Measurements from ENCODE around the gene PAM. TPM values are rescaled to one million over a fixed set of nuclear protein-coding genes. Genes with fewer than 3 reads are reported as not detected.

The PAM gene
- total and polyA plus RNA-seq, 5 donors, result 3,384 to 4,784 (median 4,213) TPM

DNA sequence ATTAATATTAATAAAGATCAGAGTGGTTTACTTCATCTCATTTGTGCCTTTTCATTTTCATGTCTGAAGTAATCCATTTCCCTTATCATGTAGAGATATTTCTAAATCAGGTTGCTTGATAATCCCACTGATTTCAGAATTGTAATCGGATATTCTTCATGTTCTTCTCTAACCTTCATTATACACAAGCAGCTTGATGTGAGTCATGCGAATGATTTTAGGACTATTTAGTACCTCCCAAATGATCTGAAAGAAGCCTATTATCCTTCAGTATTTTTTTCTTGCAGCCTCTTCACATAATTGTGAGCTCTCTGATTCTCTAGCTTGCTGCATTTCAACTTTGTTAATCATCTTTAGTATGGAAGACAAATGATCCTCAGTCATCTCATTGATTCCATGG, 182.8 kb downstream of the PAM start:
- DNase-seq (no peak), ATAC-seq (no peak)
- no peak overlapping the region for H3K27ac ChIP-seq (ENCODE audit: low read length)

DNA sequence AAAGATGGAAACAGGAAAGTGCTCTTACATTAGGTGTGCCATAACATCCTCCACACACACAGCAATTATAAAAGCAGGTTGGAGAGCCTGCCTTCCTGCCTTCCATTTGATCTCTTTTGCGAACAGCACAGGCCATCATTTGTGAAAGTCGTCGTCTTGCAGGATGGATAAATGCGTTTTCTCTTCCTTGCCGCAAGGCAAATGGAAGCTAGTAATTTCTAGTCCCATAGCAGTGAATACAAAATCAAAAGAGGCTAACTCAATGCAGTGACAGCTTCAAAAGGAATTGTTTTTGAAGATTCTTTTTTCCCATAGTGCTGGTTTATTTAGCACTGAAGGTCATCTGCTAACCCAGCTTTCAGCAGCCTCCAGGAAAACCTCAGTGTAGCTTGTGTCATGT, 186.0 kb downstream of the PAM start:
- intact Hi-C loops (cut with DNase I), result no loop called here
- DNase-seq (no peak), ATAC-seq (no peak)
- Histone ChIP-seq H3K9me3 (ENCODE audit: control insufficient read depth, low read length) (no peaks in the 10 kb centered on the region), H3K27me3 (ENCODE audit: control insufficient read depth, insufficient read depth) (no peaks in the 10 kb centered on the region), H3K4me3 (ENCODE audit: low read length) (no peak overlapping the region), H3K27ac (ENCODE audit: low read length) (no peak overlapping the region), H3K4me1 (ENCODE audit: control insufficient read depth, insufficient read depth, low read length) (peaks cover 2% of the 10 kb centered on the region)
- WGBS, result 79% methylated on average over 5 of the region's 5 CpGs

More for the DNA sequence above, 182.8 kb downstream of the PAM start:
- Histone ChIP-seq H3K4me3 (ENCODE audit: low read length) (no peak overlapping the region), H3K27me3 (ENCODE audit: control insufficient read depth, insufficient read depth) (no peaks in the 10 kb centered on the region), H3K9me3 (ENCODE audit: control insufficient read depth, low read length) (no peaks in the 10 kb centered on the region), H3K4me1 (ENCODE audit: control insufficient read depth, insufficient read depth, low read length) (no peaks in the 10 kb centered on the region)
- intact Hi-C loops (cut with DNase I), result no loop called here
- 79% methylated on average over 2 of the region's 2 CpGs for WGBS

DNA sequence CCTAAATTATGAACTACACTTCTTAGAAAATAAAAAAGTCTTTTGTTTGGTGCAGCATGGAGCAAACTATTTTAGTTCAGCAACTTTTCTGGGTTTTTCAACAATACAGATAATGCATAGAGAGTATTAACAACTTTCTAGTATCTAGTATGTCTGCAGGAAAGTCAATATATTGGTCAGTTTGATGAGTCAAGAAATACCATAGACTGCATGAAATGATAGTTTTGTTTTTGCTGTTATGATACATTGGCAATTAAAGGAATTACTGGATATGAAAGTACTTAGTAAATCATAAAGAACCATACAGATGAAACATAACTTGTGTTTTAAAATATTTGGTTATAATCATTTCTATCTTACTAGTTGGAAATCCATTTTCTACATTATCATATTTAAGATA, 191.3 kb downstream of the PAM start:
- ATAC-seq (no peak), DNase-seq (no peak)
- Histone ChIP-seq H3K27ac (ENCODE audit: low read length) (no peak overlapping the region), H3K4me1 (ENCODE audit: control insufficient read depth, insufficient read depth, low read length) (peaks cover 2% of the 10 kb centered on the region), H3K27me3 (ENCODE audit: control insufficient read depth, insufficient read depth) (no peaks in the 10 kb centered on the region), H3K9me3 (ENCODE audit: control insufficient read depth, low read length) (no peaks in the 10 kb centered on the region), H3K4me3 (ENCODE audit: low read length) (no peak overlapping the region)
- intact Hi-C loops (cut with DNase I), result no loop called here

DNA sequence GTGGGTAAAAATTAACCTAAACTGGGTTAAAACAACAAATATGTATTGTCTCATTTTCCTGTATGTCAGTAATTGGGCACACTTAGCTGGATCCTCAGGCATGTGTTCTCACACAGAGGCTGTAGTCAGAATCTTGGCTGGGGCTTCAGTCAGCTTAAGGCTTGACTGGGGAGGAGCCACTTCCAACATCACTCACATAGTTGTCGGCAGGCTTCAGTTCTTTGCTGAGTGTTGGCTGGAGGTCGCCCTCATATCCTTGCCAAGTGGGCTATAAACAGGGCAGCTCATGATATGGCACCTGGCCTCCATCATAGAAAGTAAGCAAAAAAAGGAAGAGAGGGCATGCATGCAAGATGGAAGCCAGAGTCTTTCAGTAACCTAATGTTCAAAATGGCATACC, 191.9 kb downstream of the PAM start:
- intact Hi-C loops (cut with DNase I), result no loop called here
- H3K4me3 ChIP-seq (ENCODE audit: low read length), result no peak overlapping the region
- no peaks in the 10 kb centered on the region for H3K9me3 ChIP-seq (ENCODE audit: control insufficient read depth, low read length)
- DNase-seq (peak in 2 of 3 donors; percentile 43 to 48), ATAC-seq (peak; percentile 57 to 88)
- H3K27me3 ChIP-seq (ENCODE audit: control insufficient read depth, insufficient read depth), result no peaks in the 10 kb centered on the region
- 53% methylated on average over 2 of the region's 2 CpGs for WGBS
- peaks cover 2% of the 10 kb centered on the region for H3K4me1 ChIP-seq (ENCODE audit: control insufficient read depth, insufficient read depth, low read length)
- H3K27ac ChIP-seq (ENCODE audit: low read length), result no peak overlapping the region

DNA sequence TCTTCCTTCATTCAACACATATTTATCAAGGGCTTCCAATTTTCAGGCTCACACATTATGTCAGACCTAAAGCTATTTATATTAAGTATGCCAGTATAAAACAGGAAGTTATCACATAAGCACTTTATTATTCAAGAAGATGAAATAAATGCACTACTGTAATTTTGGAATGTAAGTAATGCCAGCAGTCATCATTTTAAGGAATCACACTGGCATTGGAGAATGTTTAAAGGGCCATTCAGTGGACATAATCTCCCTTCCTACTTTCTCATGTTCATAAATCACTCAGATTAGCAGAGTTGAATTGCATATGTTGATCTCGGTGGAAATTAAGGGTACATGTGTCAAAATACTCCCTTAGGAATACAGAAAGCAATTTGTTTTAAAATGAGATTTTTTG, 200.4 kb downstream of the PAM start:
- H3K4me3 ChIP-seq (ENCODE audit: low read length), result no peak overlapping the region
- H3K27ac ChIP-seq (ENCODE audit: low read length), result no peak overlapping the region
- H3K4me1 ChIP-seq (ENCODE audit: control insufficient read depth, insufficient read depth, low read length), result no peaks in the 10 kb centered on the region
- no peak for ATAC-seq
- H3K9me3 ChIP-seq (ENCODE audit: control insufficient read depth, low read length), result no peaks in the 10 kb centered on the region
- intact Hi-C loops (cut with DNase I), result no loop called here
- H3K27me3 ChIP-seq (ENCODE audit: control insufficient read depth, insufficient read depth), result no peaks in the 10 kb centered on the region
- WGBS, result 47% methylated on average over 1 of the region's 1 CpG
- no peak for DNase-seq

DNA sequence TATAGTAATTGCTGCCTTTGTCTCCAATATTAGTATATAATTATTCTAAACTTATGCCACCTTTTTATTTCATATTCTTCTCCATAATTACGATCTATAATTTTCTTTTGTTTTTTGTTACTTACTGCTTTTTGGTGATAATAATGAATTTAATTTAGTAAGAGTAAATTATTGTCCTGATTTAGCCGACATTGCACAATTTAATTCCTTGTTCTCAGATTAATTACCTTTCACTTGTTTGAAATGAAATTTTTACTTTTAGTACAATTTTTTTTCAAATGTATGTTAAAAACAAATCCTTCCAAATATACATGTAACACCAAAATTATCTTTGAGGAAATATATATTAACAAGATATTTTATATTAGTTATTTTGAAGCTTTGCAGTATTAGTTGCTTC, 201.5 kb downstream of the PAM start:
- Histone ChIP-seq H3K27me3 (ENCODE audit: control insufficient read depth, insufficient read depth) (no peaks in the 10 kb centered on the region), H3K4me3 (ENCODE audit: low read length) (no peak overlapping the region), H3K4me1 (ENCODE audit: control insufficient read depth, insufficient read depth, low read length) (no peaks in the 10 kb centered on the region), H3K9me3 (ENCODE audit: control insufficient read depth, low read length) (no peaks in the 10 kb centered on the region), H3K27ac (ENCODE audit: low read length) (no peak overlapping the region)
- DNase-seq, result no peak
- intact Hi-C loops (cut with DNase I), result no loop called here
- 97% methylated on average over 2 of the region's 2 CpGs for WGBS
- no peak for ATAC-seq

- Histone ChIP-seq H3K4me3 (ENCODE audit: low read length) (no peak overlapping the region), H3K27me3 (ENCODE audit: control insufficient read depth, insufficient read depth) (no peaks in the 10 kb centered on the region), H3K9me3 (ENCODE audit: control insufficient read depth, low read length) (no peaks in the 10 kb centered on the region), H3K27ac (ENCODE audit: low read length) (no peak overlapping the region), H3K4me1 (ENCODE audit: control insufficient read depth, insufficient read depth, low read length) (no peaks in the 10 kb centered on the region)
- 94% methylated on average over 3 of the region's 3 CpGs for WGBS
- intact Hi-C loops (cut with DNase I), result no loop called here
- peak; percentile 12 to 34 for ATAC-seq
- DNase-seq, result no peak
These were observed 202.0 kb downstream of the PAM start for GRCh38 chr5:102957141-102957540.

GRCh38 chr5:102958481-102959011, 203.4 kb downstream of the PAM start:
- 54% methylated on average over 1 of the region's 1 CpG for WGBS
- DNase-seq (no peak), ATAC-seq (peak in 1 of 2 donors; percentile 36)
- Histone ChIP-seq H3K4me3 (ENCODE audit: low read length) (no peak overlapping the region), H3K4me1 (ENCODE audit: control insufficient read depth, insufficient read depth, low read length) (no peaks in the 10 kb centered on the region), H3K27me3 (ENCODE audit: control insufficient read depth, insufficient read depth) (no peaks in the 10 kb centered on the region), H3K9me3 (ENCODE audit: control insufficient read depth, low read length) (no peaks in the 10 kb centered on the region), H3K27ac (ENCODE audit: low read length) (no peak overlapping the region)
- intact Hi-C loops (cut with DNase I), result no loop called here

- no peaks in the 10 kb centered on the region for H3K27me3 ChIP-seq (ENCODE audit: control insufficient read depth, insufficient read depth)
- ATAC-seq (peak; percentile 44 to 81), DNase-seq (no peak)
- no peaks in the 10 kb centered on the region for H3K9me3 ChIP-seq (ENCODE audit: control insufficient read depth, low read length)
- intact Hi-C loops (cut with DNase I), result no loop called here
- H3K4me3 ChIP-seq (ENCODE audit: low read length), result no peak overlapping the region
- 32% methylated on average over 1 of the region's 1 CpG for WGBS
- no peaks in the 10 kb centered on the region for H3K4me1 ChIP-seq (ENCODE audit: control insufficient read depth, insufficient read depth, low read length)
- no peak overlapping the region for H3K27ac ChIP-seq (ENCODE audit: low read length)
These were observed 203.9 kb downstream of the PAM start for GRCh38 chr5:102959055-102959454.

DNA sequence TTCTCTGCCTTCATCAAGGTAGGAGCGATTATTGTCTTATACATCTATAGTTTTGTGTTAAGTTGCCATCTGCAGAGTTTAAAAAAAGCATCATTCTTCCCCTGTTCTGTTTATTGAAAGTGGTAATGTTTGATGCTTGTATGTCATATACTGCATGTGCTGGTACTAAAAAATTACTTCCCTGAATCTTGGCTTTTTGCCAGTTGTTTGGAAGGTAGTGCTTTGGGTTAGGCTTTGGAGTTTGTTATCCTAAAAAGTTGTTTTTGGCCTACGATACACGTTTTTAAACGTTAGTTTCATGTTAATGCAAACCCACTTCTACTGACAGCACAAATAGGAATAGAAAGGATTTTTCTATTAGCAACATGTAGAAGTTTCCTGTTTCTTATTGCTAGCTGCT, 206.6 kb downstream of the PAM start:
- no peak overlapping the region for H3K4me3 ChIP-seq (ENCODE audit: low read length)
- 55% methylated on average over 4 of the region's 4 CpGs for whole genome bisulfite sequencing
- no peak overlapping the region for H3K27ac ChIP-seq (ENCODE audit: low read length)
- no peak for DNase-seq
- ATAC-seq, result no peak
- intact Hi-C loops (cut with DNase I), result no loop called here
- H3K4me1 ChIP-seq (ENCODE audit: control insufficient read depth, insufficient read depth, low read length), result no peaks in the 10 kb centered on the region
- H3K9me3 ChIP-seq (ENCODE audit: control insufficient read depth, low read length), result no peaks in the 10 kb centered on the region
- no peaks in the 10 kb centered on the region for H3K27me3 ChIP-seq (ENCODE audit: control insufficient read depth, insufficient read depth)

DNA sequence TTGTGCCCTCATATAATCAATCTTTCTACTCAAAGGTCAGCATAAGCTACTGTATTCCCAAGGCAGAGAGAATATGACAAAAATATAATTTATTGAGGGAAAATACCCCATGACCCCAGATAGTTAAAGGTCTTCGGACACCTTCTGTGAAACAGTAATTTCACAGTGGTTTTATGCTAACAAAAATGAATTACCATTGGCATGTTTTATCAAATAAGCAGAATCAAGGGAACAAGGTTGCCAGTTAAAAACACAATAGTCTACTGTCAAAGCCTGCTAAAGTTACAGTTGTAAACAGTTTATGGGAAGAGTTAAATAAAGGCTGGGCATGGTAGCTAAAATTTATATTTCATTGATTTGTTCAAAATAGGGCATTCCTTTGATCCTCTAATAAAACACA, 210.5 kb downstream of the PAM start:
- intact Hi-C loops (cut with DNase I), result no loop called here
- no peak overlapping the region for H3K4me3 ChIP-seq (ENCODE audit: low read length)
- no peaks in the 10 kb centered on the region for H3K9me3 ChIP-seq (ENCODE audit: control insufficient read depth, low read length)
- no peak for DNase-seq
- no peak overlapping the region for H3K27ac ChIP-seq (ENCODE audit: low read length)
- no peaks in the 10 kb centered on the region for H3K4me1 ChIP-seq (ENCODE audit: control insufficient read depth, insufficient read depth, low read length)
- H3K27me3 ChIP-seq (ENCODE audit: control insufficient read depth, insufficient read depth), result no peaks in the 10 kb centered on the region
- no peak for ATAC-seq
- WGBS, result 91% methylated on average over 1 of the region's 1 CpG

GRCh38 chr5:102969641-102970040, 214.5 kb downstream of the PAM start:
- H3K4me3 ChIP-seq (ENCODE audit: low read length), result no peak overlapping the region
- no peaks in the 10 kb centered on the region for H3K4me1 ChIP-seq (ENCODE audit: control insufficient read depth, insufficient read depth, low read length)
- intact Hi-C loops (cut with DNase I), result no loop called here
- no peaks in the 10 kb centered on the region for H3K9me3 ChIP-seq (ENCODE audit: control insufficient read depth, low read length)
- H3K27ac ChIP-seq (ENCODE audit: low read length), result no peak overlapping the region
- 81% methylated on average over 3 of the region's 3 CpGs for WGBS
- ATAC-seq (no peak), DNase-seq (no peak)
- H3K27me3 ChIP-seq (ENCODE audit: control insufficient read depth, insufficient read depth), result no peaks in the 10 kb centered on the region

Data from right cardiac atrium (tissue), 5 donors.